NT2/D1 (cell line): Measurements from ENCODE around the gene PCYT1B.

Experiments
- YY1 ChIP-seq: IDR thresholded peaks from 2 replicates; pipeline ENCODE4 v1.6.1; 2011; ENCODE audit not compliant: insufficient read length, insufficient read depth
- ZNF274 ChIP-seq: IDR thresholded peaks from 2 replicates; pipeline ENCODE4 v1.6.1; 2011; ENCODE audit warnings: mild to moderate bottlenecking, low read depth, low read length

- TF ChIP-seq ZNF274 (no peak), YY1 (no peak)
These were observed 12.5 kb upstream of the PCYT1B start for GRCh38 chrX:24659646-24660045.
